ENCODE measurements around the gene VCAN.

Gene VCAN

DNA sequence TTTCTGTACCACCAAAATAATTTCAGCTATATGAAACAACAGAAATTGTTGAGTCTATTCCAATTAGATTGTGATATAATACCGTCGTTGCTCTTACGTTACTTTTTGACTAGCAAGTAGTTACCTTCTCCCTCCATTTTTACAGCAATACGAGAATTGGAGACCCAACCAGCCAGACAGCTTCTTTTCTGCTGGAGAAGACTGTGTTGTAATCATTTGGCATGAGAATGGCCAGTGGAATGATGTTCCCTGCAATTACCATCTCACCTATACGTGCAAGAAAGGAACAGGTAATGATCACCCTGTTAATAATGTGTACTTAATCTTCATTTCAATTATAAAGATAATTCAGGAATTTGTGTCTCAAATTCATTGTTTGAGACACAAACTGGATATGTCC is 100.7 kb downstream of the VCAN start:
- Histone ChIP-seq H3K9ac (no peak overlapping the region), H3K36me3 (no peaks in the 10 kb centered on the region), H3K4me1 (no peaks in the 10 kb centered on the region), H3K9me3 (no peaks in the 10 kb centered on the region), H4K20me1 (no peaks in the 10 kb centered on the region), H3K27ac (no peak overlapping the region), H3K4me3 (no peak overlapping the region), H3K27me3 (no peaks in the 10 kb centered on the region), H3K4me2 (no peak overlapping the region)
- TF ChIP-seq Cebpa-rat (IDR thresholded peaks at IDR 0.05), result no peak

DNA sequence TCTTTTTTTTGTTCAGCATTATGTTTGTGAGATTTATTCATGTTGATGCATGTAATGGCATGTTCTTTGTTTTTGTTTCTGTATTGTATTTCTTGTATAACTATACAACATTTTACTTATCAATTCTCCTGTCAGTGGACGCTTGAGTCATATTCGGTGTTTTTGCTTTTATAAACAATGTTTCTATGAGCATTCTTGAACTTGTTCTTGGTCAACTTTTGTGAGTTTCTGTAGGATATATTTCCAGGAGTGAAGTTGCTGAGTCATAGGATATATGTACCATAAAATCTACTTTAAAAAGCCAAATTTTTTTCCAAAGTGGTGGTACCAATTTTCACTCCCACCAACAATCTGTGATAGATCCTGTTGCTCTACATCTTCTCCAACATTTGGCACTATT is 104.8 kb downstream of the VCAN start:
- Histone ChIP-seq H3K27ac (no peak overlapping the region), H3K27me3 (no peaks in the 10 kb centered on the region), H4K20me1 (no peaks in the 10 kb centered on the region), H3K4me1 (no peaks in the 10 kb centered on the region), H3K4me2 (no peak overlapping the region), H3K4me3 (no peak overlapping the region), H3K36me3 (no peaks in the 10 kb centered on the region), H3K9ac (no peak overlapping the region), H3K9me3 (no peaks in the 10 kb centered on the region)
- TF ChIP-seq Cebpa-rat (IDR thresholded peaks at IDR 0.05), result no peak

GRCh38 chr5:83577036-83577636 is 105.6 kb downstream of the VCAN start:
- Histone ChIP-seq H3K4me1 (no peaks in the 10 kb centered on the region), H3K4me2 (no peak overlapping the region), H3K9ac (no peak overlapping the region), H3K9me3 (no peaks in the 10 kb centered on the region), H3K27ac (no peak overlapping the region), H3K36me3 (no peaks in the 10 kb centered on the region), H3K4me3 (no peak overlapping the region), H3K27me3 (no peaks in the 10 kb centered on the region), H4K20me1 (no peaks in the 10 kb centered on the region)
- TF ChIP-seq Cebpa-rat (IDR thresholded peaks at IDR 0.05), result no peak

DNA sequence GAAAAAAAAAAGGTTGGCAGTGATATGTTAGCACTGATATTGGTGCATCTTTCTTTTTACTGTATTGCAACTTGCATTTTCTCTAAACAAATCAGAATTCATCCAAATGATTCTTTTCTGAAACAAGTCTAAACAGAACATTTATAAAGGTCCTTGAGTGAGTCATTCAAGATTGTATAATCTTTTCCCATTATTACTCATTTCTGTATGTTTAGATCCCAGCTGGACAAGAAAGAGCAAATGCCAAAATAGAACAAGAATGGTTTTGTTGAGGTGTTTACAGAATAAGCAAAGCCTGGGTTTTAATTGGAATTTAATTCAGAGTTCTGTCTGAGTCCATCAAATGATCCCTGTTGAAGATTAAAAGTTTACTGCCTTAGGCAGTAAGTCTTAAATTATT is 112.3 kb downstream of the VCAN start:
- Histone ChIP-seq H3K4me3 (no peak overlapping the region), H3K27ac (no peak overlapping the region), H3K36me3 (no peaks in the 10 kb centered on the region), H3K9me3 (no peaks in the 10 kb centered on the region), H3K4me1 (no peaks in the 10 kb centered on the region), H4K20me1 (no peaks in the 10 kb centered on the region), H3K27me3 (no peaks in the 10 kb centered on the region), H3K9ac (no peak overlapping the region), H3K4me2 (no peak overlapping the region)
- TF ChIP-seq Cebpa-rat (IDR thresholded peaks at IDR 0.05), result no peak

- H3K27ac ChIP-seq, result no peak overlapping the region
Observed at GRCh38 chr5:83586874-83587776, 115.6 kb downstream of the VCAN start.

GRCh38 chr5:83589786-83590185 is 118.2 kb downstream of the VCAN start:
- no peaks in the 10 kb centered on the region for H3K4me1 ChIP-seq
- no peaks in the 10 kb centered on the region for H3K27me3 ChIP-seq
- no peak for TF ChIP-seq Cebpa-rat (IDR thresholded peaks at IDR 0.05)
- no peak overlapping the region for H3K4me3 ChIP-seq
- H3K36me3 ChIP-seq, result no peaks in the 10 kb centered on the region
- H4K20me1 ChIP-seq, result no peaks in the 10 kb centered on the region
- H3K27ac ChIP-seq, result no peak overlapping the region
- no peak overlapping the region for H3K9ac ChIP-seq
- H3K4me2 ChIP-seq, result no peak overlapping the region
- H3K9me3 ChIP-seq, result no peaks in the 10 kb centered on the region

More at GRCh38 chr5:83586874-83587776, 115.6 kb downstream of the VCAN start:
- Histone ChIP-seq H3K4me3 (no peak overlapping the region), H4K20me1 (no peaks in the 10 kb centered on the region), H3K36me3 (no peaks in the 10 kb centered on the region), H3K4me1 (no peaks in the 10 kb centered on the region), H3K27me3 (no peaks in the 10 kb centered on the region), H3K9ac (no peak overlapping the region), H3K9me3 (no peaks in the 10 kb centered on the region), H3K4me2 (no peak overlapping the region)
- TF ChIP-seq Cebpa-rat (IDR thresholded peaks at IDR 0.05), result no peak

DNA sequence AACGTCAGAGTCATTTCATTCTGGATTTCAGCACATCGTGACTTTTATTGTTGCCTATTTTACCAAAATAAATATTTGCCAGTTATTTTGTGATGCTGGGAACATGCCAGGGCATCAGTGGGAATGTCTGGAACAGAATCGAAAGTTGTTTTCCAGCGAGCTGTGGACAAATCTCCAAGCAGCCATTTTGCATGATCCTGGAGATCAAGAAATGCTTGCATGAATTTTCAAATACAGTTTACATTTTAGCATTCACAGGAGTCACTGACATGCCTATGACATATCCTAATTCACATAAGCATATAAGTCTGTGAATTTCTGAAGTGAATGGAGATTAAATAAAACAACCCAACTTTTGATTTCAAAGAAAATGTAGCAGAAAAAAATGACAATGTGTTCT is 119.4 kb downstream of the VCAN start:
- Histone ChIP-seq H3K36me3 (no peaks in the 10 kb centered on the region), H3K4me3 (no peak overlapping the region), H3K4me2 (no peak overlapping the region), H3K27me3 (no peaks in the 10 kb centered on the region), H3K4me1 (no peaks in the 10 kb centered on the region), H3K9ac (no peak overlapping the region), H3K27ac (no peak overlapping the region), H4K20me1 (no peaks in the 10 kb centered on the region), H3K9me3 (no peaks in the 10 kb centered on the region)
- no peak for TF ChIP-seq Cebpa-rat (IDR thresholded peaks at IDR 0.05)

GRCh38 chr5:83595217-83595616 is 123.7 kb downstream of the VCAN start:
- H3K27ac ChIP-seq, result no peak overlapping the region
- no peaks in the 10 kb centered on the region for H3K36me3 ChIP-seq
- H3K4me3 ChIP-seq, result no peak overlapping the region
- H3K9ac ChIP-seq, result no peak overlapping the region
- no peak for TF ChIP-seq Cebpa-rat (IDR thresholded peaks at IDR 0.05)
- no peak overlapping the region for H3K4me2 ChIP-seq
- no peaks in the 10 kb centered on the region for H3K9me3 ChIP-seq
- no peaks in the 10 kb centered on the region for H3K27me3 ChIP-seq
- no peaks in the 10 kb centered on the region for H3K4me1 ChIP-seq
- no peaks in the 10 kb centered on the region for H4K20me1 ChIP-seq

GRCh38 chr5:83608122-83608521 is 136.6 kb downstream of the VCAN start:
- Histone ChIP-seq H3K4me1 (peaks cover 7% of the 10 kb centered on the region), H3K9me3 (no peaks in the 10 kb centered on the region), H3K4me3 (no peak overlapping the region), H3K27me3 (no peaks in the 10 kb centered on the region), H3K9ac (no peak overlapping the region), H3K36me3 (no peaks in the 10 kb centered on the region), H4K20me1 (no peaks in the 10 kb centered on the region), H3K4me2 (no peak overlapping the region), H3K27ac (no peak overlapping the region)
- TF ChIP-seq Cebpa-rat (IDR thresholded peaks at IDR 0.05), result no peak

DNA sequence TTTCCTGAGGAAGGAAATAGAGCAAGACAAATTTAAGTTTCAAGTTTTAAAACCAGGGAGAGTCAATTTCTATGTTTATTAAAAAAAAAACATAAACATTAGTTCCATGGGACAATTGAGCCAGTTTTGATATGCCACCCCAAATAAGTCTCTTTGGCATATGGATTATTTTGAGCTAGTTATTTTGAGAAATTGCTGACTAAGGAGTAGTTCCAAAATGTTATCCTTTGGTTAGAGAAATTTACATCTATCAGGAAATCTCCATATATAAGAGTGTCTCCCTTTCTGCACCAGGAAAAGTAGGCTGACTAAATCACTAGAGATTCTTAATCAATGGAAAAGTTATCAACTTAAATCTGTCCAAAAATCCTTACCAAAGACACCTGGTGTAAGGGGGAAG is 143.3 kb downstream of the VCAN start:
- Histone ChIP-seq H3K4me2 (no peak overlapping the region), H3K27me3 (no peaks in the 10 kb centered on the region), H3K9me3 (0 out of 2 replicates have a peak, but pooled peaks cover 7% of the 10 kb centered on the region), H3K4me1 (no peaks in the 10 kb centered on the region), H3K27ac (no peak overlapping the region), H3K4me3 (no peak overlapping the region), H3K9ac (no peak overlapping the region), H4K20me1 (no peaks in the 10 kb centered on the region), H3K36me3 (no peaks in the 10 kb centered on the region)
- no peak for TF ChIP-seq Cebpa-rat (IDR thresholded peaks at IDR 0.05)

All from BLaER1 (cell line).